ENCODE measurements around the gene INPP5F.
A peak's percentile ranks its signal among the peaks of the same experiment; 100 is the strongest.

The INPP5F gene

GRCh38 chr10:119725828-119726675 is at the start of gene INPP5F:
TSS of gene INPP5F (plus strand) at chr10:119726050. CDS start at chr10:119726263, 213 bp downstream.
- peak; percentile 100 for DNase-seq

GRCh38 chr10:119677126-119677525 is 48.7 kb upstream of the INPP5F start:
- no peak for DNase-seq

GRCh38 chr10:119677904-119678755 is 47.7 kb upstream of the INPP5F start:
- DNase-seq: no peak

- DNase-seq: no peak
Observed at GRCh38 chr10:119679480-119679829, 46.4 kb upstream of the INPP5F start.

- DNase-seq: no peak
Observed at GRCh38 chr10:119680050-119680449, 45.8 kb upstream of the INPP5F start.

- DNase-seq: no peak
Observed at GRCh38 chr10:119680650-119681081, 45.2 kb upstream of the INPP5F start.

GRCh38 chr10:119686465-119687191 is 39.2 kb upstream of the INPP5F start:
- peak; percentile 91 for DNase-seq

- no peak for DNase-seq
Observed at GRCh38 chr10:119687192-119688032, 38.4 kb upstream of the INPP5F start.

GRCh38 chr10:119688033-119688508 is 37.8 kb upstream of the INPP5F start:
- DNase-seq: no peak

GRCh38 chr10:119689016-119689580 is 36.8 kb upstream of the INPP5F start:
- no peak for DNase-seq

GRCh38 chr10:119691726-119692125 is 34.1 kb upstream of the INPP5F start:
- DNase-seq: no peak

- DNase-seq: no peak
Observed at GRCh38 chr10:119693262-119693957, 32.4 kb upstream of the INPP5F start.

- no peak for DNase-seq
Observed at GRCh38 chr10:119694608-119695007, 31.2 kb upstream of the INPP5F start.

GRCh38 chr10:119700321-119700954 is 25.4 kb upstream of the INPP5F start:
- no peak for DNase-seq

GRCh38 chr10:119701861-119702260 is 24.0 kb upstream of the INPP5F start:
- DNase-seq: no peak

- no peak for DNase-seq
Observed at GRCh38 chr10:119702583-119702982, 23.3 kb upstream of the INPP5F start.

GRCh38 chr10:119703903-119704508 is 21.8 kb upstream of the INPP5F start:
- DNase-seq: no peak

- peak; percentile 31 for DNase-seq
Observed at GRCh38 chr10:119705434-119705831, 20.4 kb upstream of the INPP5F start.

- DNase-seq: no peak
Observed at GRCh38 chr10:119706521-119707278, 19.1 kb upstream of the INPP5F start.

Measured in stimulated activated CD4-positive, alpha-beta T cell treated with anti-CD3 and anti-CD28 coated beads, Interleukin-15, amount 100 ng/mL, for 24 hours (primary cell).